HCT116 (cell line): Measurements from ENCODE around the gene GATAD2B. TPM values are rescaled to one million over a fixed set of nuclear protein-coding genes. Genes with fewer than 3 reads are reported as not detected.

Experiments used
- ATAC-seq: fragments of 200-7000 bp; cut with Tn5 transposase; 2 replicates; pipeline ENCODE4 v1.9.1; 2020; ENCODE audit warnings: mild to moderate bottlenecking, moderate library complexity
- BruUV-seq: library from RNA; stranded (reverse); fragments of 400-500 nt; replicated peaks from 2 replicates; lab custom pipeline; 2021; lab: Mats Ljungman, UMichigan
- CTCF ChIA-PET: fragments of 300-600 bp; sonication (Branson Sonifier 250); formaldehyde crosslinking; loops from one replicate; lab custom pipeline; 2021; ENCODE audit warnings: antibody characterized with exemption; lab: Charles Lee
- POLR2A ChIA-PET: fragments of 300-600, 350-600 bp; sonication (Branson Sonifier 250); formaldehyde crosslinking; loops from one replicate; lab custom pipeline; 2021; ENCODE audit warnings: antibody characterized with exemption; lab: Charles Lee
- RAD21 ChIA-PET, 2 experiments: fragments of 300-600 bp; sonication (Branson Sonifier 250); formaldehyde crosslinking; loops; one replicate each; lab custom pipeline; 2023; ENCODE audit warnings: low total read pairs in 2 of 2; ENCODE audit not compliant: uncharacterized antibody in 2 of 2, unreplicated experiment in 2 of 2, low non-redundant PET in 1 of 2; lab: Charles Lee
- DNase-seq: peaks from one replicate; pipeline ENCODE4 v3.0.0-alpha.2; 2010; ENCODE audit warnings: low read depth, low spot score
- H2AFZ ChIP-seq: fragments of 200-600 bp; shearing (Covaris generic), sonication (generic); 2 replicates; pipeline ENCODE4 v1.6.1; 2017; ENCODE audit warnings: low read depth, mixed run types, mixed read lengths, antibody characterized with exemption, low read length; ENCODE audit not compliant: poor library complexity, severe bottlenecking
- H3K27ac ChIP-seq: 2 replicates; pipeline ENCODE4 v1.5.1; 2012; ENCODE audit warnings: low read depth, low read length
- H3K27me3 ChIP-seq: fragments of 200-600 bp; sonication (generic); 2 replicates; pipeline ENCODE4 v1.6.1; 2016; ENCODE audit warnings: mixed run types, low read length, mixed read lengths; ENCODE audit not compliant: insufficient read depth
- H3K36me3 ChIP-seq, 2 experiments: fragments of 200-500 bp in 1 of 2; fragments of 200-600 bp in 1 of 2; sonication (Bioruptor generic) in 1 of 2; sonication (generic) in 1 of 2; 2 replicates each; pipeline versions ENCODE4 v1.5.1 to v1.6.1; 2014 to 2016; ENCODE audit warnings: low read length in 2 of 2, inconsistent platforms in 1 of 2, mixed read lengths in 1 of 2, mixed run types in 1 of 2; ENCODE audit not compliant: insufficient read depth in 2 of 2, control insufficient read depth in 1 of 2
- H3K4me1 ChIP-seq, 2 experiments: fragments of 200-600 bp in 1 of 2; sonication (generic) in 1 of 2; 2 replicates each; pipeline versions ENCODE4 v1.5.1 to v1.6.1; 2012 to 2017; ENCODE audit warnings: low read length in 2 of 2, inconsistent platforms in 1 of 2, mild to moderate bottlenecking in 1 of 2, mixed read lengths in 1 of 2, mixed run types in 1 of 2, moderate library complexity in 1 of 2; ENCODE audit not compliant: insufficient read depth in 2 of 2, control insufficient read depth in 1 of 2
- H3K4me2 ChIP-seq: fragments of 200-600 bp; sonication (generic); 2 replicates; pipeline ENCODE4 v1.6.1; 2017; ENCODE audit warnings: mixed run types, low read length, mixed read lengths
- H3K4me3 ChIP-seq, 2 experiments: fragments of 200-600 bp in 1 of 2; sonication (generic) in 1 of 2; replicated peaks in 1 of 2; 2 replicates each; pipeline ENCODE4 v1.5.1; 2011 to 2016; ENCODE audit warnings: low read length in 2 of 2, control low read depth in 1 of 2, low read depth in 1 of 2, mild to moderate bottlenecking in 1 of 2, mixed read lengths in 1 of 2, mixed run types in 1 of 2
- H3K79me2 ChIP-seq: fragments of 200-600 bp; sonication (generic); 2 replicates; pipeline ENCODE4 v1.6.1; 2017; ENCODE audit warnings: mild to moderate bottlenecking, mixed run types, low read length, moderate library complexity, mixed read lengths; ENCODE audit not compliant: insufficient read depth
- H3K9ac ChIP-seq: fragments of 200-600 bp; sonication (generic); 2 replicates; pipeline ENCODE4 v1.6.1; 2016; ENCODE audit warnings: low read length, mixed read lengths
- H3K9me2 ChIP-seq: fragments of 200-600 bp; sonication (generic), shearing (Covaris generic); 2 replicates; pipeline ENCODE4 v1.6.1; 2017; ENCODE audit warnings: mixed run types, mild to moderate bottlenecking, moderate library complexity; ENCODE audit not compliant: insufficient read depth
- H3K9me3 ChIP-seq, 2 experiments: fragments of 200-500 bp in 1 of 2; fragments of 200-600 bp in 1 of 2; sonication (Bioruptor generic) in 1 of 2; sonication (generic) in 1 of 2; 2 replicates each; pipeline ENCODE4 v1.6.1; 2014 to 2017; ENCODE audit warnings: low read length in 2 of 2, mixed read lengths in 2 of 2, inconsistent platforms in 1 of 2, low read depth in 1 of 2, mild to moderate bottlenecking in 1 of 2, mixed run types in 1 of 2, moderate library complexity in 1 of 2; ENCODE audit not compliant: control insufficient read depth in 1 of 2, insufficient read depth in 1 of 2
- H4K20me1 ChIP-seq: fragments of 200-600 bp; sonication (generic), shearing (Covaris generic); 2 replicates; pipeline ENCODE4 v1.6.1; 2017; ENCODE audit warnings: mixed run types, mild to moderate bottlenecking, moderate library complexity; ENCODE audit not compliant: insufficient read depth
- ATF3 ChIP-seq: IDR thresholded peaks from 2 replicates; pipeline ENCODE4 v1.6.1; 2012
- CTCF ChIP-seq, 3 experiments: fragments of 200-600 bp in 1 of 3; sonication (generic) in 1 of 3; IDR thresholded peaks in 2 of 3; conservative IDR thresholded peaks in 1 of 3; 2 replicates each; pipeline ENCODE4 v1.5.1; 2012 to 2017; ENCODE audit warnings: low read depth in 2 of 3, low read length in 2 of 3, antibody characterized with exemption in 1 of 3, borderline replicate concordance in 1 of 3, control low read depth in 1 of 3, mild to moderate bottlenecking in 1 of 3, mixed read lengths in 1 of 3, mixed run types in 1 of 3, moderate library complexity in 1 of 3; ENCODE audit not compliant: insufficient read depth in 1 of 3
- ELF1 ChIP-seq: IDR thresholded peaks from 2 replicates; pipeline ENCODE4 v1.6.1; 2012; ENCODE audit warnings: low read depth, borderline replicate concordance
- EZH2 ChIP-seq: fragments of 200-600 bp; sonication (generic); IDR thresholded peaks from 2 replicates; pipeline ENCODE4 v1.6.1; 2017; ENCODE audit warnings: antibody characterized with exemption, mixed run types
- EZH2phosphoT487 ChIP-seq: fragments of 200-600 bp; IDR thresholded peaks from 2 replicates; pipeline ENCODE4 v1.6.1; 2018; ENCODE audit warnings: antibody characterized with exemption, borderline replicate concordance
- JUND ChIP-seq: IDR thresholded peaks from 2 replicates; pipeline ENCODE4 v1.6.1; 2012
- POLR2A ChIP-seq: IDR thresholded peaks from 2 replicates; pipeline ENCODE4 v1.7.0; 2011; ENCODE audit warnings: borderline replicate concordance; ENCODE audit not compliant: insufficient read depth, insufficient read length; ENCODE audit errors: extremely low read depth
- RAD21 ChIP-seq: IDR thresholded peaks from 2 replicates; pipeline ENCODE4 v1.6.1; 2012; ENCODE audit warnings: low read depth, mild to moderate bottlenecking
- SP1 ChIP-seq: IDR thresholded peaks from 2 replicates; pipeline ENCODE4 v1.6.1; 2012; ENCODE audit warnings: low read depth
- YY1 ChIP-seq: IDR thresholded peaks from 2 replicates; pipeline ENCODE4 v1.6.1; 2011; ENCODE audit warnings: low read length, low read depth, moderate library complexity, mild to moderate bottlenecking; ENCODE audit not compliant: insufficient replicate concordance; ENCODE audit errors: extremely low read depth
- ZBTB33 ChIP-seq: IDR thresholded peaks from 2 replicates; pipeline ENCODE4 v1.6.1; 2011; ENCODE audit warnings: mild to moderate bottlenecking, low read length, moderate library complexity; ENCODE audit not compliant: insufficient replicate concordance; ENCODE audit errors: extremely low read depth
- ZFX ChIP-seq: fragments of 450-650 bp; IDR thresholded peaks from 2 replicates; pipeline ENCODE4 v1.6.1; 2017
- ZNF274 ChIP-seq: fragments of 200-500 bp; sonication (Bioruptor generic); IDR thresholded peaks from 2 replicates; pipeline ENCODE4 v1.6.1; 2014; ENCODE audit warnings: mild to moderate bottlenecking, low read depth, low read length, inconsistent platforms
- intact Hi-C: fragments of 100-400 bp; cut with micrococcal nuclease; formaldehyde crosslinking; loops from 2 replicates; pipeline ENCODE4 v1.10.0; 2022
- total RNA-seq: library from RNA; stranded (reverse); gene quantifications from one replicate; pipeline ENCODE4 v1.2.1, GENCODE V29; 2021; ENCODE audit not compliant: unreplicated experiment

Gene GATAD2B
- total RNA-seq, 1 experiment from 2014 or later: 50.2 TPM

- no peak for TF ChIP-seq ATF3
- no peak for TF ChIP-seq POLR2A
- TF ChIP-seq ZNF274: no peak
- TF ChIP-seq RAD21: no peak
- TF ChIP-seq ELF1: no peak
- no peak for TF ChIP-seq EZH2phosphoT487
Observed at GRCh38 chr1:153778824-153779519, 143.8 kb downstream of the GATAD2B start (continued).

GRCh38 chr1:153778051-153778823, 144.5 kb downstream of the GATAD2B start:
- intact Hi-C loops: loop anchor here (10.0 kb wide), 1 partner anchor 103 kb away; the partner anchor contains the start of genes ILF2 and NPR1
- Histone ChIP-seq H3K9me3 (no peaks in the 10 kb centered on the region), H4K20me1 (no peaks in the 10 kb centered on the region), H3K27ac (no peak overlapping the region), H3K4me3 (no peak overlapping the region), H3K4me1 (peaks cover 18 to 33% of the 10 kb centered on the region in 2 experiments), H3K4me2 (no peak overlapping the region), H3K36me3 (0 out of 4 replicates have a peak, but pooled peaks cover 0 to 5% of the 10 kb centered on the region in 2 experiments), H3K27me3 (no peaks in the 10 kb centered on the region), H3K79me2 (no peaks in the 10 kb centered on the region), H3K9ac (no peak overlapping the region), H2AFZ (no peak overlapping the region), H3K9me2 (no peaks in the 10 kb centered on the region)
- no peak for TF ChIP-seq EZH2phosphoT487
- TF ChIP-seq ZFX: no peak
- no peak for TF ChIP-seq CTCF (IDR thresholded peaks at IDR 0.05 in 2 of 3, conservative IDR thresholded peaks at IDR 0.05 in 1 of 3; ENCODE audit: borderline replicate concordance in 1 of 3, insufficient read depth in 1 of 3, low read depth in 2 of 3, low read length in 2 of 3)
- TF ChIP-seq ZBTB33: no peak
- TF ChIP-seq JUND: no peak
- TF ChIP-seq ATF3: no peak
- no peak for TF ChIP-seq SP1
- TF ChIP-seq YY1: no peak
- no peak for TF ChIP-seq EZH2
- TF ChIP-seq ZNF274: no peak
- no peak for TF ChIP-seq ELF1
- ATAC-seq: no peak
- ChIA-PET RAD21 (no interaction called here), CTCF (interaction anchor here (1.4 kb wide), 1 partner anchor 19 kb away, joined by 3 read pairs; no protein-coding TSS in a partner anchor), POLR2A (no interaction called here)
- no TSS peak for BruUV-seq
- no peak for DNase-seq
